ENCODE measurements around the gene NCOA7. TPM values are rescaled to one million over a fixed set of nuclear protein-coding genes. Genes with fewer than 3 reads are reported as not detected.

The NCOA7 gene
- total RNA-seq, 4 donors from 2014 or later: 17.9 to 72.8 (median 40.6) TPM

DNA sequence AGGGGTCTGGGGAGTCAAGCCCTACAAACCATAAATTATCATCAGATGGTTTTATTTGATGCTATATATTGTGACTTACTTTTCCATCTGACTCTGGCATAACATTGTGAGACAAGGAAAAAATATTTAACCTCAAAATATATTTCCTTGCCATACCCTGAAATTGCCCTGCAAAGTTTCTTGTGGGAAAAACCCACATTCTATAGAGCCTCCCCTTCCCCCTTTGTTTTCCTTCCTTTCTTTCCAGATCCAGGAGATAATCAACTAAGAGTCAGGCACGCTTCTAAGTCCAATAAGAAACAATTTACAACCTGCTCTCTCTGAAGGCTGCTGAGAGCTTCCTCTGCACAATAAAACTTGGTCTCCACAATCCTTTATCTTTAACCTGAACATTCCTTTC, 148.3 kb downstream of the NCOA7 start:
- intact Hi-C loops (cut with DNase I; ENCODE audit: low total_unique reads): no loop called here
- Histone ChIP-seq H3K4me1 (no peaks in the 10 kb centered on the region), H3K36me3 (no peaks in the 10 kb centered on the region), H3K27me3 (no peaks in the 10 kb centered on the region), H3K27ac (no peak overlapping the region), H3K4me3 (no peak overlapping the region), H3K9me3 (no peaks in the 10 kb centered on the region)
- TF ChIP-seq, protein P1, sequence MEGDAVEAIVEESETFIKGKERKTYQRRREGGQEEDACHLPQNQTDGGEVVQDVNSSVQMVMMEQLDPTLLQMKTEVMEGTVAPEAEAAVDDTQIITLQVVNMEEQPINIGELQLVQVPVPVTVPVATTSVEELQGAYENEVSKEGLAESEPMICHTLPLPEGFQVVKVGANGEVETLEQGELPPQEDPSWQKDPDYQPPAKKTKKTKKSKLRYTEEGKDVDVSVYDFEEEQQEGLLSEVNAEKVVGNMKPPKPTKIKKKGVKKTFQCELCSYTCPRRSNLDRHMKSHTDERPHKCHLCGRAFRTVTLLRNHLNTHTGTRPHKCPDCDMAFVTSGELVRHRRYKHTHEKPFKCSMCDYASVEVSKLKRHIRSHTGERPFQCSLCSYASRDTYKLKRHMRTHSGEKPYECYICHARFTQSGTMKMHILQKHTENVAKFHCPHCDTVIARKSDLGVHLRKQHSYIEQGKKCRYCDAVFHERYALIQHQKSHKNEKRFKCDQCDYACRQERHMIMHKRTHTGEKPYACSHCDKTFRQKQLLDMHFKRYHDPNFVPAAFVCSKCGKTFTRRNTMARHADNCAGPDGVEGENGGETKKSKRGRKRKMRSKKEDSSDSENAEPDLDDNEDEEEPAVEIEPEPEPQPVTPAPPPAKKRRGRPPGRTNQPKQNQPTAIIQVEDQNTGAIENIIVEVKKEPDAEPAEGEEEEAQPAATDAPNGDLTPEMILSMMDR (IDR thresholded peaks at IDR 0.05): no peak
- no peak for TF ChIP-seq POLR2A (IDR thresholded peaks at IDR 0.05)
- DNase-seq: no peak

DNA sequence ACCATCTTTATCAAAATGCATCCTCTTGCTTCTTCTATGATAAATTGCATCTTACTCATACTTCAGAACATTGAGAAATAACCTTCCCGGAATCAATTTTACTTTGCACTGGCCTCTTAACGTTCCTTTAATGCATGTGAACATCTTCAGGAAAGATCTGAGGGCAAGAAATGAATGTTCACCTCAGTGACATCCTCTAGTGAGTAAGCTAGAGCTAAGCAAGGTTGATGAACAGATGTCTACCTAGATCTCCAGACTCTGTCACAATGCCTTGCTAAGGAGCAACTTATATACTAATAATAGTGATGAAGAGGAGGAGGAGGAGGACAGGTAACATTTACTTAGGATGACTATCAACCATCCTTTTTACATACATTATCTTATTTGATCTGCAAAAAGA, 149.0 kb downstream of the NCOA7 start:
- H3K27me3 ChIP-seq: no peaks in the 10 kb centered on the region
- no peak overlapping the region for H3K4me3 ChIP-seq
- intact Hi-C loops (cut with DNase I; ENCODE audit: low total_unique reads): no loop called here
- H3K27ac ChIP-seq: no peak overlapping the region
- no peaks in the 10 kb centered on the region for H3K36me3 ChIP-seq
- H3K4me1 ChIP-seq: no peaks in the 10 kb centered on the region
- H3K9me3 ChIP-seq: no peaks in the 10 kb centered on the region
- TF ChIP-seq, protein P1 (IDR thresholded peaks at IDR 0.05): no peak
- no peak for TF ChIP-seq POLR2A (IDR thresholded peaks at IDR 0.05)
- no peak for DNase-seq

- TF ChIP-seq, protein P1 (IDR thresholded peaks at IDR 0.05): no peak
- TF ChIP-seq POLR2A (IDR thresholded peaks at IDR 0.05): no peak
- Histone ChIP-seq H3K27me3 (no peaks in the 10 kb centered on the region), H3K36me3 (no peaks in the 10 kb centered on the region), H3K9me3 (no peaks in the 10 kb centered on the region), H3K4me1 (no peaks in the 10 kb centered on the region), H3K4me3 (no peak overlapping the region), H3K27ac (no peak overlapping the region)
- DNase-seq: no peak
- intact Hi-C loops (cut with DNase I; ENCODE audit: low total_unique reads): no loop called here
Observed at GRCh38 chr6:125940247-125941041, 149.7 kb downstream of the NCOA7 start.

DNA sequence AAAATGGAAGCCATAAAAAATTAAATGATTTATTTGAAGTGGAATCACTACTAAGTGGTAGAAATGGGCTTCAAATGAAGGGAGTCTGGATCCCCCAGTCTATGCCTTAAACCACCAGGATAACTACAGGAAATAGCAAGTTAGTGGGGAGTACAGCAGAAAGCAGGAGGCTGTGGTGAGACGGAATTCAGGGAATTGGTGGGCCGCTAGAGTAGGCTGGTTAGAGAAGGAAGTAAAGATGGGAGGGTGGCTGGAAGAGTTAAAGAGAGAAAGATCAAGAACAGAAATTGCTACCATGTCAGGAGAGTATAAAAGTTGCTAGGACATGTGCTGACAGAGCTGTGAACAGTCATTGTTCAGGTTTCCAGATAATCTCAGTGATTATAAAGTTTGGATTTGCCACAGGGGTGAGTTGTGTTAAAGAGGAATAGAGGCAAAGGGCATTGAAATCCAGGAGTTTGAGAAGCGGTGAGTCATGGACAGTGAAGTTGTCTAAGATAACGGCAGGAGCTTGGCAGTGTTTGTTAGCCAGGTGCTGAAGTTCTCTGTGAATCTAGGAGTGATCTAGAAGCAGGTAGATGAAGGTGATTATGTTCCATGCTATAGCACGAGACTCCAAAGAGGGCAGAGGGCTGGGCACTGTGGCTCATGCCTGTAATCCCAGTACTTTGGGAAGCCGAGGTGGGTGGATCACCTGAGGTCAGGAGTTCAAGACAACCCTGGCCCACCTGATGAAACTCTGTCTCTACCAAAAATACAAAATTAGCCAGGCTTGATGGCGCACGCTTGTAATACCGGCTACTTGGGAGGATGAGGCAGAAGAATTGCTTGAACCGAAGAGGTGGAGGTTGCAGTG, 152.1 kb downstream of the NCOA7 start:
- Histone ChIP-seq H3K9me3 (no peaks in the 10 kb centered on the region), H3K27me3 (no peaks in the 10 kb centered on the region), H3K4me1 (no peaks in the 10 kb centered on the region), H3K36me3 (no peaks in the 10 kb centered on the region), H3K27ac (peak overlapping the region in 1 of 2 donors; percentile 78), H3K4me3 (no peak overlapping the region)
- intact Hi-C loops (cut with DNase I; ENCODE audit: low total_unique reads): no loop called here
- TF ChIP-seq, protein P1 (IDR thresholded peaks at IDR 0.05): no peak
- no peak for TF ChIP-seq POLR2A (IDR thresholded peaks at IDR 0.05)
- DNase-seq: no peak
